Measurements from ENCODE around the gene TMCC2.
"Not testable (repeated sequence)": the region's sequence is repeated elsewhere in the genome, so short reads cannot be mapped to it uniquely, and the experiment has no call there.

The TMCC2 gene, protein sequence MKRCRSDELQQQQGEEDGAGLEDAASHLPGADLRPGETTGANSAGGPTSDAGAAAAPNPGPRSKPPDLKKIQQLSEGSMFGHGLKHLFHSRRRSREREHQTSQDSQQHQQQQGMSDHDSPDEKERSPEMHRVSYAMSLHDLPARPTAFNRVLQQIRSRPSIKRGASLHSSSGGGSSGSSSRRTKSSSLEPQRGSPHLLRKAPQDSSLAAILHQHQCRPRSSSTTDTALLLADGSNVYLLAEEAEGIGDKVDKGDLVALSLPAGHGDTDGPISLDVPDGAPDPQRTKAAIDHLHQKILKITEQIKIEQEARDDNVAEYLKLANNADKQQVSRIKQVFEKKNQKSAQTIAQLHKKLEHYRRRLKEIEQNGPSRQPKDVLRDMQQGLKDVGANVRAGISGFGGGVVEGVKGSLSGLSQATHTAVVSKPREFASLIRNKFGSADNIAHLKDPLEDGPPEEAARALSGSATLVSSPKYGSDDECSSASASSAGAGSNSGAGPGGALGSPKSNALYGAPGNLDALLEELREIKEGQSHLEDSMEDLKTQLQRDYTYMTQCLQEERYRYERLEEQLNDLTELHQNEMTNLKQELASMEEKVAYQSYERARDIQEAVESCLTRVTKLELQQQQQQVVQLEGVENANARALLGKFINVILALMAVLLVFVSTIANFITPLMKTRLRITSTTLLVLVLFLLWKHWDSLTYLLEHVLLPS

DNA sequence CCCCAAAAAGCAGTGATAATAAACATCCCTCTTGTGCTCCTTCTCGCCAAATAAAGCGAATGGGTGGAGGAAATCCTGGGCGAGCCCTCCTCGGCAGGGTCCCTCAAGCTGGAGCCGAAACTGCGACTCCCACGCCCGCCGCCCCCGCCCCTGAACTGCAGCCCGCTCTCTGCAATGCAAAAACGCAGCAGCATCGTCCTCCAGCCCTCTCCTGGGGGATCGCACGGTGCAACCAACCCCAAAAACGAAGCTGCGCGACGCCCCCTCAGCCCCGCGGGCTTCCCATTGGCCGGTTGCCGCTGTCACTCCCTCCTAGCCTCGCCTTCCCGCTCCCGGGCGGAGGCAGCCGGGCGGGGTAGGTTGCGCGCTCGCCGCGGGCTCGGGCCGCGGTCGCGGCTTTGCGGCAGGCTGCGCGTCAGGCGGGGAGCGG, at the start of gene TMCC2:
Gene TMCC2 (plus strand): TSS at position 363 of the 430 bp plus-strand sequence. CDS start 619 bp downstream, outside the sequence.
- no peak for DNase-seq (ENCODE audit: low read depth, low spot score)
- no peak for TF ChIP-seq CTCF (IDR thresholded peaks at IDR 0.05; ENCODE audit: insufficient read depth, low read length, missing control alignments)
- ChIA-PET POLR2A (interaction anchor here (0.7 to 1.2 kb wide), 4 partner anchors 16 to 31 kb away, joined by 3 to 4 read pairs (median 4); partner anchors contain the start of gene DSTYK), CTCF (interaction anchor here (1.1 to 4.7 kb wide), 7 partner anchors 15 to 107 kb away, joined by 4 to 37 read pairs (median 11); no protein-coding TSS in a partner anchor)
- H3K4me3 ChIP-seq (ENCODE audit: low read depth, low read length): peak within 1 kb of the TSS; percentile 73

DNA sequence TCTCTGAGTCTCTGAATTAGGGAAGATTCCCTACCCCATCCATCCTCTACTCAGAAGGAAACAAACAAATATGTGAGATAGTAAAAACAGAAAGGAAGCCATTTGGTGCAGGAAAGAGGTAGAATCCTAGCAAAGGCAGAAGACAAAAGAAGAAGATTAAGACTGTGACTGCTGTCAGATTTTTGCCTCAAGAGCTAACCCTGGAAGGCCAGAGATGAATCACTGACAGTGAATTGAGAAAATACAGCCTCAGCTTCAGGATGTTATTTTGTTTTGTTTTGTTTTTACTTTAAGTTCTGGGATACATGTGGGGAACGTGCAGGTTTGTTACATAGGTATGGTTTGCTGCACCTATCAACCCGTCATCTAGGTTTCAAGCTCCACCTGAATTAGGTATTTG, 47.9 kb upstream of the TMCC2 start:
- ChIA-PET POLR2A (interaction anchor here (0.7 kb wide), 1 partner anchor 58 kb away, joined by 4 read pairs; the partner anchor contains the start of gene RBBP5), CTCF (interaction anchor here (1.0 to 1.8 kb wide), 3 partner anchors 38 to 77 kb away, joined by 3 to 9 read pairs (median 4); no protein-coding TSS in a partner anchor)
- TF ChIP-seq CTCF (IDR thresholded peaks at IDR 0.05; ENCODE audit: insufficient read depth, low read length, missing control alignments): no peak
- DNase-seq (ENCODE audit: low read depth, low spot score): no peak
- no peak overlapping the region for H3K4me3 ChIP-seq (ENCODE audit: low read depth, low read length)

DNA sequence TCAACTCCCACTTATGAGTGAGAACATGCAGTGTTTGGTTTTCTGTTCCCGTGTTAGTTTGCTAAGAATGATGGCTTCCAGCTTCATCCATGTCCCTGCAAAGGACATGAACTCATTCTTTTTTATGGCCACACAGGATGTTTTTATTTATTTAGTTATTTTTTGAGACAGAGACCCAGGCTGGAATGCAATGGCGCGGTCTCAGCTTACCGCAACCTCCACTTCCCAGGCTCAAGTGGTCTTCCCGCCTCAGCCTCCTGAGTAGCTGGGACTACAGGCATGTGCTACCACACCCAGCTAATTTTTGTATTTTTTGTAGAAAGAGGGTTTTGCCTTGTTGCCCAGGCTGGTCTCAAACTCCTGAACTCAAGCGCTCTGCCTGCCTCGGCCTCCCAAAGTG, 47.4 kb upstream of the TMCC2 start:
- H3K4me3 ChIP-seq (ENCODE audit: low read depth, low read length); DNase-seq (ENCODE audit: low read depth, low spot score): not testable (repeated sequence)
- POLR2A ChIA-PET: interaction anchor here (0.7 kb wide), 1 partner anchor 59 kb away, joined by 4 read pairs; the partner anchor contains the start of gene RBBP5
- CTCF ChIA-PET: interaction anchor here (1.0 to 1.8 kb wide), 3 partner anchors 39 to 76 kb away, joined by 3 to 9 read pairs (median 4); no protein-coding TSS in a partner anchor

DNA sequence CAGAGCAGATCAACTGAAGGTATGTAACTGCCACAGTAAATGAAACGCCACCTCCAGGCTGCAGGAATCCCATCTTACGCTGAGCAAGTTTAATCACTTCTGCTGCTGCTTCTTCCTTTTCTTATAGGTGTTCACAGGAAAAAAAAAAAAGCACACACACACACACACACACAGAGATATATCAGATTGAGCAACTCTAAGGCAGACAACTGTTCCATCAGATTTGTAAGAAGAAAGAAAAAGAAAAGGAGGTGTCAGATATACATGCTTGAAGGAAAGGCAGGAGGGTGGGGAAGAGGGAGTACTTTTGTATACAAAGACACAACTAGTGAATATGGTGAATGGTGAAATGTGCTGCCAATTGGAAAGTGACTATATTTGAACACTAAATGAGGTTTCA, 44.8 kb upstream of the TMCC2 start:
- no peak for TF ChIP-seq CTCF (IDR thresholded peaks at IDR 0.05; ENCODE audit: insufficient read depth, low read length, missing control alignments)
- DNase-seq (ENCODE audit: low read depth, low spot score): no peak
- H3K4me3 ChIP-seq (ENCODE audit: low read depth, low read length): no peak overlapping the region
- CTCF ChIA-PET: interaction anchor here (0.8 to 1.6 kb wide), 3 partner anchors 13 to 47 kb away, joined by 4 to 5 read pairs (median 4); no protein-coding TSS in a partner anchor
- POLR2A ChIA-PET: no interaction called here

GRCh38 chr1:205183676-205184335, 43.9 kb upstream of the TMCC2 start:
- peak; percentile 33 for DNase-seq (ENCODE audit: low read depth, low spot score)
- H3K4me3 ChIP-seq (ENCODE audit: low read depth, low read length): no peak overlapping the region
- CTCF ChIA-PET: interaction anchor here (0.8 to 2.8 kb wide), 6 partner anchors 12 to 46 kb away, joined by 3 to 7 read pairs (median 4); no protein-coding TSS in a partner anchor
- POLR2A ChIA-PET: interaction anchor here (0.7 kb wide), 1 partner anchor 8 kb away, joined by 3 read pairs; no protein-coding TSS in a partner anchor
- no peak for TF ChIP-seq CTCF (IDR thresholded peaks at IDR 0.05; ENCODE audit: insufficient read depth, low read length, missing control alignments)

- no peak overlapping the region for H3K4me3 ChIP-seq (ENCODE audit: low read depth, low read length)
- no peak for TF ChIP-seq CTCF (IDR thresholded peaks at IDR 0.05; ENCODE audit: insufficient read depth, low read length, missing control alignments)
- ChIA-PET POLR2A (no interaction called here), CTCF (interaction anchor here (0.9 to 2.8 kb wide), 6 partner anchors 10 to 45 kb away, joined by 3 to 9 read pairs (median 5); no protein-coding TSS in a partner anchor)
- DNase-seq (ENCODE audit: low read depth, low spot score): no peak
Observed at GRCh38 chr1:205186191-205186590, 41.6 kb upstream of the TMCC2 start.
